A673 (cell line): ENCODE data around the gene MORC4.

ENCODE experiments used
- CTCF ChIP-seq: fragments of 300-800, 200-600 bp; sonication (generic); conservative IDR thresholded peaks from 2 replicates; pipeline ENCODE4 v1.5.1; 2017; ENCODE audit warnings: low read depth, mild to moderate bottlenecking, antibody characterized with exemption, low read length, moderate library complexity, mixed read lengths
- EZH2 ChIP-seq: fragments of 200-600 bp; sonication (generic); IDR thresholded peaks from 2 replicates; pipeline ENCODE4 v1.6.1; 2017; ENCODE audit warnings: borderline replicate concordance, low read depth, mild to moderate bottlenecking, mixed read lengths, antibody characterized with exemption, low read length; ENCODE audit not compliant: poor library complexity, severe bottlenecking

GRCh38 chrX:106897259-106897658, 102.8 kb downstream of the MORC4 start:
- TF ChIP-seq EZH2, result no peak
- no peak for TF ChIP-seq CTCF
